AG10803 (cell line): ENCODE measurements around the gene LPP.

Source experiments
- DNase-seq: peaks from one replicate; pipeline ENCODE4 v3.0.0; 2010; ENCODE audit warnings: low read depth
- H3K4me3 ChIP-seq: 2 replicates; pipeline ENCODE4 v1.5.1; 2011; ENCODE audit warnings: mild to moderate bottlenecking, low read length, control low read depth
- CTCF ChIP-seq: conservative IDR thresholded peaks from 2 replicates; pipeline ENCODE4 v1.5.1; 2011; ENCODE audit warnings: mild to moderate bottlenecking, low read length, control low read depth, inconsistent platforms

LPP gene

GRCh38 chr3:188184160-188184559 lies 30.2 kb downstream of the LPP start:
- no peak for DNase-seq
- H3K4me3 ChIP-seq = no peak overlapping the region
- no peak for TF ChIP-seq CTCF

DNA sequence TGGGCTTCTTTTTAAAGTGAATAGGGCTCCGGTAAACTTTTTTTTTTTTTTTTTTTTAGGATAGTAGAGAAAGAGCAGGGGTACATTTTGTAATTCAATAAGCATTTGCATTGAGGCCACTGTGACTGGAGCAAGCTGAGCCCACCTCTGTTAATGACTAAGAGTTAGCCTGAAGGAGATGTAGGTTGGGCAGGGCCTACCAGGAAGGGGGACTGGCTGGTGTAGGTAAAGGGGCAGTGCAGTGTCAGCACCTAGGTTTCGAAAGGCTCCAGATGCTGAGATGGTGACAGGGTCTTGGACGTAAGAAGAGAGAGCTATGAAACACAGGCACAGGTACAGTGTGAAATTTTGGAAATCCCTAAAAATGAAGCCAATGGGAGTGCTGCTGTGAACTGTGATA lies 30.7 kb downstream of the LPP start:
- no peak overlapping the region for H3K4me3 ChIP-seq
- no peak for TF ChIP-seq CTCF
- no peak for DNase-seq

DNA sequence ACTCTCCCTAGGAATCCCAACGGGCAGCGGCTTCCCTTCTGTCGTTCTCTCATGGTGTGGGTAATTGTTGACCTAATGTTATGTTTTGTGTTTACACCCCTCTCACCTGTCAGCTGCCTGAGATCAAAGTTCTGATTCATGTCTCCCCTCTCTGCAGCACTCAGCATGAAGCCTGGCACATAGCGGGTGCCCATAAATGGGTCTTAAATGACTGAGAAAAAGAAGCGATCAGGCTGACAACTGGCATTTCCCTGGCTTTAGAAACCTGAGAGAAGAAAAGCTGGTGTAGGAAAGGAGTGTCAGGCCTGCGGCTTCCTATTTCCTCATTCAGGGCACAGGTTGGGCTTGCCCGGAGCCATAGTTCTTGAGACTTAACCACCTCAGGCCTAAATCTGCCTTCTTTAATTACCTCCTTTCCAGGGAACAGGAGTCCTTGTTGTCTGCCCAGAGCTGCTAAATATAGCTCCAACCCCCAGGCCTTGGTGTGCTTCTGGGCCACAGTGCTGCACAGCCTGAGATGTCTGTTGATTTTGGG lies 31.8 kb downstream of the LPP start:
- no peak for TF ChIP-seq CTCF
- no peak for DNase-seq
- H3K4me3 ChIP-seq = no peak overlapping the region

GRCh38 chr3:188187053-188187452 lies 33.1 kb downstream of the LPP start:
- no peak overlapping the region for H3K4me3 ChIP-seq
- DNase-seq = no peak
- TF ChIP-seq CTCF = no peak

DNA sequence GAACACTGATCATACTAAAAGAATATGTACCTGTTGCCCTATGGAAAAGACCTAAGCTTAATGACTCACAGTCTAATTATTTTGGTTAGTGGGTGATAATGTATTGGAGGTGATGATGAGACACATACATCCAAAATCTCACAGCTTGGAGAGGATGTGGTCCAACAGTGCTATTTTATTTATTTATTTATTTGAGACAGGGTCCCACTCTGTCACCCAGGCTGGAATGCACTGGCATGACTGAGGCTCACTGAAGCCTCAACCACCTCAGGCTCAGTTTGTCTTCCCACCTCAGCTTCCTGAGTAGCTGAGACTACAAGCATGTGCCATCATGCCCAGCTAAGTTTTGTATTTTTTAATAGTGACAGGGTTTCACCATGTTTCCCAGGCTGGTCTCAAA lies 35.0 kb downstream of the LPP start:
- no peak for DNase-seq
- no peak overlapping the region for H3K4me3 ChIP-seq
- TF ChIP-seq CTCF = no peak

- no peak overlapping the region for H3K4me3 ChIP-seq
- no peak for DNase-seq
- TF ChIP-seq CTCF = no peak
Measured at GRCh38 chr3:188191460-188191859, 37.5 kb downstream of the LPP start.

- no peak for DNase-seq
- TF ChIP-seq CTCF = no peak
- no peak overlapping the region for H3K4me3 ChIP-seq
Measured at GRCh38 chr3:188192034-188192433, 38.1 kb downstream of the LPP start.
